Left cardiac atrium (tissue), 4 donors: Measurements from ENCODE around the gene HRH2. TPM values are rescaled to one million over a fixed set of nuclear protein-coding genes. Genes with fewer than 3 reads are reported as not detected.
"Not testable (repeated sequence)": the region's sequence is repeated elsewhere in the genome, so short reads cannot be mapped to it uniquely, and the experiment has no call there.

ENCODE experiments used
- ATAC-seq, 2 donors: fragments of 200-7000 bp; cut with Tn5 transposase; one replicate each; pipeline ENCODE4 v1.9.1; 2020; ENCODE audit warnings: mild to moderate bottlenecking in 2 of 2, moderate library complexity in 2 of 2
- DNase-seq: peaks from one replicate; pipeline ENCODE4 v3.0.0-alpha.2; 2020
- intact Hi-C, 2 donors: fragments of 100-400 bp; cut with DNase I; formaldehyde crosslinking; loops; one replicate each; pipeline versions ENCODE4 v1.14.1 to v1.15.1; 2022 to 2023
- total RNA-seq, 2 donors: library from RNA; stranded (reverse); fragmentation: NEBNext Ultra II Directional; extraction: Animal tissue kit (Norgen Biotek cat#: 25700); gene quantifications; one replicate each; pipeline ENCODE4 v1.2.1, GENCODE V29; 2021
- donor health status: DM: no; HTN: yes; CAD: no.
- donor health status: DM: no; HTN: yes; CAD: no; lungs with severe emphysema.
- donor health status: DM: yes; HTN: yes; CAD: no.
- donor health status: Dilated cardiomyopathy.

Gene HRH2
- total RNA-seq, 2 donors from 2014 or later = 20.0 to 24.3 TPM

- no peak for ATAC-seq
- DNase-seq = no peak
- intact Hi-C loops = no loop called here
Observed at GRCh38 chr5:175701797-175702196, 43.9 kb downstream of the HRH2 start.

- ATAC-seq (no peak), DNase-seq (no peak)
- intact Hi-C loops = no loop called here
Observed at GRCh38 chr5:175706499-175706898, 48.6 kb downstream of the HRH2 start.

GRCh38 chr5:175707751-175708375 is 50.0 kb downstream of the HRH2 start:
- intact Hi-C loops = no loop called here
- ATAC-seq (no peak), DNase-seq (no peak)

- DNase-seq (no peak), ATAC-seq (no peak)
- intact Hi-C loops = no loop called here
Observed at GRCh38 chr5:175709276-175709781, 51.5 kb downstream of the HRH2 start.

- DNase-seq (no peak), ATAC-seq (peak in 1 of 2 donors; percentile 29)
- intact Hi-C loops = no loop called here
Observed at GRCh38 chr5:175710326-175710725, 52.5 kb downstream of the HRH2 start.

- intact Hi-C loops = no loop called here
- DNase-seq (no peak), ATAC-seq (no peak)
Observed at GRCh38 chr5:175711031-175711430, 53.2 kb downstream of the HRH2 start.

- intact Hi-C loops = no loop called here
- ATAC-seq (no peak), DNase-seq (no peak)
Observed at GRCh38 chr5:175711472-175712312, 53.8 kb downstream of the HRH2 start.

- ATAC-seq (no peak), DNase-seq (no peak)
- intact Hi-C loops = no loop called here
Observed at GRCh38 chr5:175712313-175712680, 54.4 kb downstream of the HRH2 start.

- intact Hi-C loops = no loop called here
- DNase-seq (no peak), ATAC-seq (peak in 1 of 2 donors; percentile 41)
Observed at GRCh38 chr5:175712681-175713085, 54.8 kb downstream of the HRH2 start.

GRCh38 chr5:175713930-175714329 is 56.1 kb downstream of the HRH2 start:
- DNase-seq (no peak), ATAC-seq (no peak)
- intact Hi-C loops = no loop called here

- DNase-seq (no peak), ATAC-seq (no peak)
- intact Hi-C loops = loop anchor here in 1 of 2 donors (5.0 kb wide), 1 partner anchor 182 kb away; no protein-coding TSS in a partner anchor
Observed at GRCh38 chr5:175714479-175715085, 56.7 kb downstream of the HRH2 start.

- ATAC-seq = no peak
- no peak for DNase-seq
- intact Hi-C loops = loop anchor here in 1 of 2 donors (5.0 kb wide), 1 partner anchor 184 kb away; no protein-coding TSS in a partner anchor
Observed at GRCh38 chr5:175715627-175716522, 58.0 kb downstream of the HRH2 start.

GRCh38 chr5:175717837-175718236 is 60.0 kb downstream of the HRH2 start:
- no peak for DNase-seq
- ATAC-seq = no peak
- intact Hi-C loops = loop anchor here (2.0 to 5.0 kb wide), 2 partner anchors 183 to 186 kb away; no protein-coding TSS in a partner anchor

- intact Hi-C loops = loop anchor here (2.0 to 5.0 kb wide), 2 partner anchors 184 to 186 kb away; no protein-coding TSS in a partner anchor
- DNase-seq (peak; percentile 62), ATAC-seq (peak in 1 of 2 donors; percentile 41)
Observed at GRCh38 chr5:175718401-175719108, 60.7 kb downstream of the HRH2 start.

- intact Hi-C loops = loop anchor here (2.0 to 5.0 kb wide), 2 partner anchors 184 to 187 kb away; no protein-coding TSS in a partner anchor
- ATAC-seq, DNase-seq: not testable (repeated sequence)
Observed at GRCh38 chr5:175719109-175719432, 61.2 kb downstream of the HRH2 start.

GRCh38 chr5:175724314-175725275 is 66.7 kb downstream of the HRH2 start:
- ATAC-seq = no peak

GRCh38 chr5:175728316-175728715 is 70.4 kb downstream of the HRH2 start:
- no peak for ATAC-seq
- no peak for DNase-seq
- intact Hi-C loops = no loop called here

More at GRCh38 chr5:175724314-175725275, 66.7 kb downstream of the HRH2 start:
- DNase-seq = no peak
- intact Hi-C loops = no loop called here
